ENCODE data around the gene HUNK.

HUNK gene

GRCh38 chr21:31900121-31900895 lies 27.5 kb downstream of the HUNK start:
- no peak for DNase-seq (ENCODE audit: low read depth)
- no peak overlapping the region for H3K4me3 ChIP-seq (ENCODE audit: control insufficient read depth, low read depth, low read length)
- TF ChIP-seq, protein P1, sequence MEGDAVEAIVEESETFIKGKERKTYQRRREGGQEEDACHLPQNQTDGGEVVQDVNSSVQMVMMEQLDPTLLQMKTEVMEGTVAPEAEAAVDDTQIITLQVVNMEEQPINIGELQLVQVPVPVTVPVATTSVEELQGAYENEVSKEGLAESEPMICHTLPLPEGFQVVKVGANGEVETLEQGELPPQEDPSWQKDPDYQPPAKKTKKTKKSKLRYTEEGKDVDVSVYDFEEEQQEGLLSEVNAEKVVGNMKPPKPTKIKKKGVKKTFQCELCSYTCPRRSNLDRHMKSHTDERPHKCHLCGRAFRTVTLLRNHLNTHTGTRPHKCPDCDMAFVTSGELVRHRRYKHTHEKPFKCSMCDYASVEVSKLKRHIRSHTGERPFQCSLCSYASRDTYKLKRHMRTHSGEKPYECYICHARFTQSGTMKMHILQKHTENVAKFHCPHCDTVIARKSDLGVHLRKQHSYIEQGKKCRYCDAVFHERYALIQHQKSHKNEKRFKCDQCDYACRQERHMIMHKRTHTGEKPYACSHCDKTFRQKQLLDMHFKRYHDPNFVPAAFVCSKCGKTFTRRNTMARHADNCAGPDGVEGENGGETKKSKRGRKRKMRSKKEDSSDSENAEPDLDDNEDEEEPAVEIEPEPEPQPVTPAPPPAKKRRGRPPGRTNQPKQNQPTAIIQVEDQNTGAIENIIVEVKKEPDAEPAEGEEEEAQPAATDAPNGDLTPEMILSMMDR (conservative IDR thresholded peaks at IDR 0.05; ENCODE audit: control insufficient read depth, insufficient read depth, low read depth, low read length): no peak

DNA sequence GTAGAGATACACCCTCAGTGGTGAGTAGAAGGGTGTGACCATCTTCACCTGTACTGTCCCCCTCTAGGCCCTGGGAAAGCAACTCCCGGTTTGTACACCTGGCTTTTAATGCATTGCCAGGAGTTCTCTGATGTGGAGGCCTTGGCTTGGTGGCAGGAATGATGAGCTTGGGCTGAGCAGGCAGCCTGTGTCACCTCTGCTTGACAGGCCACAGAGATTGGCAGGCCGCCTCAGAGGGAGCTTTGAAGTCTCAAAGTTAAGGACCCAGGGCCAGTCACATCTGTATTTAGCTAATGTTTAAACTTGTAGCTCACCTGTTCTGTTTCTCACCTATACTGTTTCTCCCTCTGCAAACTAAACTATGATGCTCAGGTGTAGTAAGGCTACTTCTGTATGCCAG lies 28.5 kb downstream of the HUNK start:
- DNase-seq (ENCODE audit: low read depth): no peak
- no peak overlapping the region for H3K4me3 ChIP-seq (ENCODE audit: control insufficient read depth, low read depth, low read length)
- TF ChIP-seq, protein P1 (conservative IDR thresholded peaks at IDR 0.05; ENCODE audit: control insufficient read depth, insufficient read depth, low read depth, low read length): no peak

DNA sequence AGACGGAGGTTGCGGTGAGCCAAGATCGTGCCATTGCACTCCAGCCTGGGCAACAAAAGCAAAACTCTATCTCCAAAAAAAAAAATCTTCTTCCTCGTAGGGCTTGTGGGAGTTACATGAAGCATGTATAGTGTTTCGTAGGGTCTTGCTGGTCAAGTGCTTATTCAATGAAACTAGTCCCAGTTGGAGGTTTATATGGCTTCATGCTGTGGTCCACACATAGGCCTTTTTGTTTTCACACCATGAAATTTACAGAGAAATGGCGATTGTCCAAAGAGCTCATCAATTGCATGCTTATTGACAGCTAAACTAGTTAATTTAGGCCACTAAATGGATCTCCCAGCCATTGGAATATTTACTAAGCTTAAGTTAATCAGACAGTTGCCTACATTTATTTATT lies 29.6 kb downstream of the HUNK start:
- DNase-seq (ENCODE audit: low read depth): no peak
- H3K4me3 ChIP-seq (ENCODE audit: control insufficient read depth, low read depth, low read length): no peak overlapping the region
- TF ChIP-seq, protein P1 (conservative IDR thresholded peaks at IDR 0.05; ENCODE audit: control insufficient read depth, insufficient read depth, low read depth, low read length): no peak

- TF ChIP-seq, protein P1 (conservative IDR thresholded peaks at IDR 0.05; ENCODE audit: control insufficient read depth, insufficient read depth, low read depth, low read length): no peak
- no peak overlapping the region for H3K4me3 ChIP-seq (ENCODE audit: control insufficient read depth, low read depth, low read length)
- no peak for DNase-seq (ENCODE audit: low read depth)
Observed at GRCh38 chr21:31903896-31904295, 31.1 kb downstream of the HUNK start.

DNA sequence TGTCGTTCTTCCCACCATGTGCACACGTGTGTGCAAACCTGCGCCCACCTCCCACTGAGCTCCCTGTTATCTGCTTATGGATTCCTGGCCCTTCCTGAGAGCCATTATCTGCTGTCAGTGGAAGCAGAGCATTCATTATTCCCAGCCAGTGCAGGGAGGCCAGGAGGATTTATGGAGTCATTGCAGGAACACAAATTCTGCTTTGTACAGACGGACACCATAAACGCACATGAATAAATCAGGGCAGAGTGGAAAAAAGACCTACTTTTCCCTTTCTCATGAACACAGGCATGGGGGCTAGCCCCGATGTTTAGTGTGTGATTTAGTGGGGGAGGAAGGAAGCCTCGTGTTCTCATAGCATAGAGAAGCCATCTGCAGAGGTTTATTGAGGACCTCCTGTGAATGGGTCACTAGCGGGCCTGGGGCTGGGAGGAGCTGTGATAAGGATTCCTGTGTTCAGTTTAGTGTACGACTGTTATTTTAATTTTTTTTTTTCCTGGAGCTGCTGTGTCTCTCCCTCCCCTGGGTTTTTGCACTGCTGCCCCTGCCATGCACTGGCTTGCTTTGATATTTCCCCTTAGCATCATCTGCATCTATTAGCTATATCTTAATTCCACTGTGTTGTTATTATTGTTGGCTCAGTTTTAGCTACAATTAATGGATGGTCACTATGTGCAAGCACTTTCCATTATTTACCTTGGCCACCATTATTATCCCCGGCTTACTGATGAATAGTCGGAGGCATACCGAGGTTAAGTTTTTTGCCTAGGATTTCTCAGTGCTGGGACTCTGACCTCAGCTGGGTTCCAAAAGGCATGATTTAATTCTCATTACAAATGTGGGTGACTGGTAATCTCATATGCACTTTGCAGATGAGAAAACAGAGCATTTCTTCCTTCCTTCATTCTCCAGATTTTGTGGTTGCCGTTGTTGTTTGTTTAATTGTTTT lies 33.0 kb downstream of the HUNK start:
- DNase-seq (ENCODE audit: low read depth): no peak
- H3K4me3 ChIP-seq (ENCODE audit: control insufficient read depth, low read depth, low read length): no peak overlapping the region
- TF ChIP-seq, protein P1 (conservative IDR thresholded peaks at IDR 0.05; ENCODE audit: control insufficient read depth, insufficient read depth, low read depth, low read length): no peak

DNA sequence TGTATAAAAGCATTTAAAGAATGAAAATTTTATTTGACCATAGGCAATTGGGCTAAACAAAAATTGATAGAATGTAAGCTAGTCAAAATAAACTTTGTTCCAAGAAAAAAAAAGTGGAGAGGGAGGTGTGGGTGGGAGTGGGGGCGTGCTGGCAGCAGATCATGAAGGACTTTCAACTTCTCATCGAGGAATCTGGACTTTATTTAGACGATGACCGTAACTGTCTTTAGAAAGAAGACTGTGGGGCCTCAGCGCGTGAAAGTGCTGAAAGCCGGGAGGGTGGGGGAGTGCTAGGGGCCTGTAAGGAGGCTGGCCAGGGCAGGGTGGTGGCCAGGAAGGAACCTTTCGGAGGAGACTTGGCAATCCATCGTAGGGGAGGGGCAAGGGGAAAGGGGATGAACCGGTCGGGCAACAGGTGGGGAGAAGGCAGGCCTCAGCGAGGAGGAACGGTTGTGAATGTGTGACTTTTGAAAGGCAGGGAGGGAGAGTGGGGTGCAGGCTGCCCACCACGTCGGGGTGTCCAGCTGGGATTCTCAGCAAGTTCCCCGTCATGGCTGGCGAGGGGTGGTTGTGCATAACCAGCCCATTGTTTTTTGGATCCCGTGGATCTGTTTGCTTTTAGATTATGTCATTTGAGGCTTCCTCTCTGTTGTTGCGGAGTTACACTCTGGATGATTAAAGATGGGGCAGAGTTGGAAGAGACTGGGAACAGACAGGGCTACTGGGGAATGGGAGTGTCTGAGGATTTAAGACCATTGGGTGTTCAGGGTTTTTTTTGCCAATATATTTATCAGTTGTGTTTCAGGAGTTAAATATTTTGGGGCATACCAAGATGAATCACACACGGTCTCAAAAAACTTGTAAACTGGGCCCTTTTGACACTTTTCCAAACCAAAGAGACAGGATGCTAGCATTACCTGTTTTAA lies 35.5 kb downstream of the HUNK start:
- H3K4me3 ChIP-seq (ENCODE audit: control insufficient read depth, low read depth, low read length): no peak overlapping the region
- TF ChIP-seq, protein P1 (conservative IDR thresholded peaks at IDR 0.05; ENCODE audit: control insufficient read depth, insufficient read depth, low read depth, low read length): no peak
- DNase-seq (ENCODE audit: low read depth): peak; percentile 8
